Right cardiac atrium (tissue), 5 donors: ENCODE data around the gene SLPI. TPM values are rescaled to one million over a fixed set of nuclear protein-coding genes. Genes with fewer than 3 reads are reported as not detected.

ENCODE experiments used
- ATAC-seq, 2 donors: fragments of 200-7000 bp; cut with Tn5 transposase; one replicate each; pipeline versions ENCODE4 v1.8.0 to v1.9.1; 2020; ENCODE audit warnings: moderate library complexity in 2 of 2, mild to moderate bottlenecking in 1 of 2
- DNase-seq, 3 donors: peaks; one replicate each; pipeline ENCODE4 v3.0.0-alpha.2; 2020
- H3K27ac ChIP-seq: one replicate; pipeline ENCODE4 v1.5.1; 2013; ENCODE audit warnings: mild to moderate bottlenecking, low read length, control low read depth, moderate library complexity
- H3K27me3 ChIP-seq: one replicate; pipeline ENCODE4 v1.6.1; 2013; ENCODE audit not compliant: control insufficient read depth, insufficient read depth
- H3K4me1 ChIP-seq: one replicate; pipeline ENCODE4 v1.6.1; 2013; ENCODE audit warnings: low read length; ENCODE audit not compliant: control insufficient read depth, insufficient read depth
- H3K4me3 ChIP-seq: one replicate; pipeline ENCODE4 v1.5.1; 2013; ENCODE audit warnings: low read length, control low read depth
- H3K9me3 ChIP-seq: one replicate; pipeline ENCODE4 v1.6.1; 2013; ENCODE audit warnings: low read length; ENCODE audit not compliant: control insufficient read depth
- WGBS: extraction: QIAGEN DNeasy Blood & Tissue Kit; methylation state at CpG from one replicate; pipeline ENCODE4 v1.1.7; 2013; 5-methylcytosine and 5-hydroxymethylcytosine counted together
- intact Hi-C, 4 donors: fragments of 100-400 bp; cut with DNase I; formaldehyde crosslinking; loops; one replicate each; pipeline versions ENCODE4 v1.11.0 to v1.14.0; 2022 to 2023
- polyA plus RNA-seq: library from polyadenylated mRNA; stranded (reverse); fragments of 200-250 nt; gene quantifications from one replicate; pipeline ENCODE4 v1.2.3, GENCODE V29; 2013
- total RNA-seq, 4 donors: library from RNA; stranded (reverse); fragmentation: NEBNext Ultra II Directional; extraction: Animal tissue kit (Norgen Biotek cat#: 25700); gene quantifications; one replicate each; pipeline ENCODE4 v1.2.1, GENCODE V29; 2021
- donor health status: healthy with polysubstance abuse.
- donor health status: DM: no; HTN: yes; CAD: no.
- donor health status: DM: no; HTN: no; CAD: no.
- donor health status: DM: no; HTN: yes; CAD: no; lungs with severe emphysema.
- donor health status: DM: yes; HTN: yes; CAD: no.

SLPI gene
- total and polyA plus RNA-seq, 5 donors, result 1.4 to 16.6 (median 6.3) TPM

- DNase-seq (no peak), ATAC-seq (no peak)
- H3K27ac ChIP-seq, result no peak overlapping the region
- no peaks in the 10 kb centered on the region for H3K9me3 ChIP-seq
- peaks cover 4% of the 10 kb centered on the region for H3K27me3 ChIP-seq
- no peak overlapping the region for H3K4me3 ChIP-seq
- intact Hi-C loops, result no loop called here
- H3K4me1 ChIP-seq, result no peaks in the 10 kb centered on the region
Measured at GRCh38 chr20:45248609-45249008, 5.8 kb downstream of the SLPI start.

GRCh38 chr20:45247865-45248264 lies 6.5 kb downstream of the SLPI start:
- intact Hi-C loops, result no loop called here
- Histone ChIP-seq H3K4me3 (no peak overlapping the region), H3K27ac (no peak overlapping the region), H3K27me3 (peaks cover 4% of the 10 kb centered on the region), H3K4me1 (no peaks in the 10 kb centered on the region), H3K9me3 (no peaks in the 10 kb centered on the region)
- ATAC-seq, result no peak
- 80% methylated on average over 1 of the region's 1 CpG for WGBS
- no peak for DNase-seq

GRCh38 chr20:45246109-45246508 lies 8.3 kb downstream of the SLPI start:
- 42% methylated on average over 6 of the region's 6 CpGs for WGBS
- Histone ChIP-seq H3K4me3 (no peak overlapping the region), H3K27me3 (peaks cover 4% of the 10 kb centered on the region), H3K9me3 (no peaks in the 10 kb centered on the region), H3K27ac (no peak overlapping the region), H3K4me1 (no peaks in the 10 kb centered on the region)
- DNase-seq (no peak), ATAC-seq (no peak)
- intact Hi-C loops, result no loop called here

GRCh38 chr20:45238139-45238538 lies 16.2 kb downstream of the SLPI start:
- intact Hi-C loops, result no loop called here
- no peaks in the 10 kb centered on the region for H3K4me1 ChIP-seq
- H3K4me3 ChIP-seq, result no peak overlapping the region
- DNase-seq (no peak), ATAC-seq (no peak)
- H3K27ac ChIP-seq, result no peak overlapping the region
- 81% methylated on average over 2 of the region's 2 CpGs for WGBS
- H3K9me3 ChIP-seq, result no peaks in the 10 kb centered on the region
- H3K27me3 ChIP-seq, result no peaks in the 10 kb centered on the region

- H3K9me3 ChIP-seq, result no peaks in the 10 kb centered on the region
- no peak overlapping the region for H3K4me3 ChIP-seq
- WGBS, result 64% methylated on average over 4 of the region's 4 CpGs
- DNase-seq (no peak), ATAC-seq (no peak)
- intact Hi-C loops, result no loop called here
- no peaks in the 10 kb centered on the region for H3K4me1 ChIP-seq
- H3K27me3 ChIP-seq, result no peaks in the 10 kb centered on the region
- H3K27ac ChIP-seq, result no peak overlapping the region
Measured at GRCh38 chr20:45235995-45236394, 18.4 kb downstream of the SLPI start.

- intact Hi-C loops, result no loop called here
- 62% methylated on average over 9 of the region's 9 CpGs for WGBS
- DNase-seq (no peak), ATAC-seq (no peak)
- Histone ChIP-seq H3K27me3 (no peaks in the 10 kb centered on the region), H3K9me3 (no peaks in the 10 kb centered on the region), H3K4me1 (no peaks in the 10 kb centered on the region), H3K27ac (no peak overlapping the region), H3K4me3 (no peak overlapping the region)
Measured at GRCh38 chr20:45230631-45231030, 23.7 kb downstream of the SLPI start.

GRCh38 chr20:45229264-45230056 lies 24.9 kb downstream of the SLPI start:
- peak in 1 of 3 donors; percentile 41 for DNase-seq
- intact Hi-C loops, result no loop called here
- WGBS, result 62% methylated on average over 18 of the region's 18 CpGs
- Histone ChIP-seq H3K27ac (no peak overlapping the region), H3K4me1 (no peaks in the 10 kb centered on the region), H3K27me3 (no peaks in the 10 kb centered on the region), H3K9me3 (no peaks in the 10 kb centered on the region), H3K4me3 (no peak overlapping the region)
- ATAC-seq, result no peak

- no peak for DNase-seq
- ATAC-seq, result no peak
- Histone ChIP-seq H3K27ac (no peak overlapping the region), H3K9me3 (no peaks in the 10 kb centered on the region), H3K4me3 (no peak overlapping the region), H3K4me1 (no peaks in the 10 kb centered on the region), H3K27me3 (peaks cover 2% of the 10 kb centered on the region)
- intact Hi-C loops, result no loop called here
- 83% methylated on average over 1 of the region's 1 CpG for WGBS
Measured at GRCh38 chr20:45226287-45226686, 28.1 kb downstream of the SLPI start.

- intact Hi-C loops, result no loop called here
Measured at GRCh38 chr20:45223136-45223535, 31.2 kb downstream of the SLPI start.

GRCh38 chr20:45221076-45221475 lies 33.3 kb downstream of the SLPI start, which contains the start of gene SEMG2:
SEMG2 (plus strand) TSS chr20:45221373; CDS start chr20:45221390, 17 bp downstream.
- DNase-seq, result no peak
- Histone ChIP-seq H3K9me3 (no peaks in the 10 kb centered on the region), H3K4me1 (no peaks in the 10 kb centered on the region), H3K4me3 (no peak within 1 kb of the TSS), H3K27ac (no peak within 1 kb of the TSS), H3K27me3 (peaks cover 2% of the 10 kb centered on the region)
- intact Hi-C loops, result no loop called here
- WGBS, result 89% methylated on average over 4 of the region's 4 CpGs
- ATAC-seq, result no peak

More at GRCh38 chr20:45223136-45223535, 31.2 kb downstream of the SLPI start:
- Histone ChIP-seq H3K4me1 (no peaks in the 10 kb centered on the region), H3K4me3 (no peak overlapping the region), H3K27me3 (peaks cover 2% of the 10 kb centered on the region), H3K27ac (no peak overlapping the region), H3K9me3 (no peaks in the 10 kb centered on the region)
- DNase-seq (no peak), ATAC-seq (no peak)

GRCh38 chr20:45218636-45219035 lies 35.7 kb downstream of the SLPI start:
- ATAC-seq (no peak), DNase-seq (no peak)
- H3K4me1 ChIP-seq, result no peaks in the 10 kb centered on the region
- H3K27me3 ChIP-seq, result peaks cover 2% of the 10 kb centered on the region
- H3K4me3 ChIP-seq, result no peak overlapping the region
- intact Hi-C loops, result no loop called here
- H3K9me3 ChIP-seq, result no peaks in the 10 kb centered on the region
- no peak overlapping the region for H3K27ac ChIP-seq
- 76% methylated on average over 2 of the region's 2 CpGs for WGBS

GRCh38 chr20:45218124-45218523 lies 36.2 kb downstream of the SLPI start:
- intact Hi-C loops, result no loop called here
- no peaks in the 10 kb centered on the region for H3K27me3 ChIP-seq
- ATAC-seq, result no peak
- no peak overlapping the region for H3K4me3 ChIP-seq
- no peak overlapping the region for H3K27ac ChIP-seq
- 71% methylated on average over 4 of the region's 4 CpGs for WGBS
- no peaks in the 10 kb centered on the region for H3K9me3 ChIP-seq
- no peak for DNase-seq
- H3K4me1 ChIP-seq, result no peaks in the 10 kb centered on the region
